H1 (cell line): ENCODE results near the gene CAPN11. TPM values are rescaled to one million over a fixed set of nuclear protein-coding genes. Genes with fewer than 3 reads are reported as not detected.

Source experiments
- CTCF ChIA-PET: fragments of 300-600 bp; sonication (Branson Sonifier 250); formaldehyde crosslinking; loops from one replicate; lab custom pipeline; 2021; ENCODE audit not compliant: partially characterized antibody; lab: Charles Lee
- POLR2A ChIA-PET: fragments of 300-600 bp; sonication (Branson Sonifier 250); formaldehyde crosslinking; loops from one replicate; lab custom pipeline; 2021; ENCODE audit warnings: inconsistent platforms; ENCODE audit not compliant: partially characterized antibody; lab: Charles Lee
- DNase-seq, 2 experiments: peaks; one replicate each; pipeline versions ENCODE4 v3.0.0 to v3.0.0-alpha.2; 2010 to 2022; ENCODE audit warnings: low spot score in 2 of 2, low read depth in 1 of 2, mixed read lengths in 1 of 2
- FAIRE-seq: peaks from 2 replicates; lab custom pipeline; 2011; peaks lifted over from hg19 to GRCh38; lab: Jason Lieb, UNC
- H2AFZ ChIP-seq: 2 replicates; pipeline ENCODE4 v1.8.1; 2012; ENCODE audit warnings: low read length, inconsistent platforms
- H2AK5ac ChIP-seq: 2 replicates; pipeline ENCODE4 v1.6.1; 2013; ENCODE audit warnings: low read depth, low read length
- H2BK120ac ChIP-seq: replicated peaks from 2 replicates; pipeline ENCODE3; 2013; ENCODE audit warnings: low read depth, low read length, inconsistent platforms
- H2BK12ac ChIP-seq: 2 replicates; pipeline ENCODE4 v1.6.1; 2013; ENCODE audit warnings: low read depth, low read length
- H2BK15ac ChIP-seq: 2 replicates; pipeline ENCODE4 v1.6.1; 2013; ENCODE audit warnings: low read length
- H2BK20ac ChIP-seq: 2 replicates; pipeline ENCODE4 v1.6.1; 2013; ENCODE audit warnings: low read length
- H2BK5ac ChIP-seq: 2 replicates; pipeline ENCODE4 v1.6.1; 2013; ENCODE audit warnings: low read depth, low read length
- H3K14ac ChIP-seq: 2 replicates; pipeline ENCODE4 v1.6.1; 2013; ENCODE audit warnings: inconsistent platforms; ENCODE audit not compliant: insufficient read length
- H3K18ac ChIP-seq: 2 replicates; pipeline ENCODE4 v1.6.1; 2013; ENCODE audit warnings: low read length; ENCODE audit errors: extremely low read depth
- H3K23ac ChIP-seq: 2 replicates; pipeline ENCODE4 v1.6.1; 2013; ENCODE audit warnings: inconsistent platforms; ENCODE audit not compliant: insufficient read length
- H3K23me2 ChIP-seq: 2 replicates; pipeline ENCODE4 v1.6.1; 2013; ENCODE audit warnings: low read depth, low read length
- H3K27ac ChIP-seq: 2 replicates; pipeline ENCODE4 v1.6.1; 2011; ENCODE audit warnings: low read depth, low read length, inconsistent platforms
- H3K27me3 ChIP-seq, 4 experiments: replicated peaks in 1 of 4; 1 replicate in 1 of 4; 2 replicates in 3 of 4; pipeline versions ENCODE4 v1.6.1 to v1.8.1; 2011 to 2013; ENCODE audit warnings: low read length in 3 of 4, mild to moderate bottlenecking in 3 of 4, inconsistent platforms in 2 of 4, mixed read lengths in 2 of 4, moderate library complexity in 1 of 4; ENCODE audit not compliant: control insufficient read depth in 3 of 4, insufficient read depth in 3 of 4; ENCODE audit errors: extremely low read depth in 1 of 4
- H3K36me3 ChIP-seq, 4 experiments: 2 replicates each; pipeline versions ENCODE4 v1.6.1 to v1.8.1; 2011 to 2013; ENCODE audit warnings: mild to moderate bottlenecking in 4 of 4, low read length in 3 of 4, moderate library complexity in 2 of 4, control low read depth in 1 of 4, inconsistent platforms in 1 of 4; ENCODE audit not compliant: insufficient read depth in 4 of 4, control insufficient read depth in 2 of 4
- H3K4ac ChIP-seq: replicated peaks from 2 replicates; pipeline ENCODE3; 2013; ENCODE audit warnings: low read length, low read depth, mixed read lengths, inconsistent platforms; ENCODE audit not compliant: insufficient read length
- H3K4me1 ChIP-seq, 4 experiments: replicated peaks in 1 of 4; 1 replicate in 1 of 4; 2 replicates in 3 of 4; pipeline versions ENCODE4 v1.6.1 to v1.8.1; 2011 to 2013; ENCODE audit warnings: low read length in 3 of 4, inconsistent platforms in 2 of 4, mixed read lengths in 1 of 4; ENCODE audit not compliant: insufficient read depth in 4 of 4, control insufficient read depth in 3 of 4
- H3K4me2 ChIP-seq, 2 experiments: 2 replicates each; pipeline versions ENCODE4 v1.6.1 to v1.8.1; 2011 to 2013; ENCODE audit warnings: low read depth in 2 of 2, low read length in 2 of 2, control low read depth in 1 of 2, inconsistent platforms in 1 of 2, mild to moderate bottlenecking in 1 of 2; ENCODE audit not compliant: insufficient read depth in 1 of 2
- H3K4me3 ChIP-seq, 4 experiments: fragments of 200-600, 300-600 bp in 1 of 4; sonication (generic), shearing (Covaris generic), sonication (Bioruptor Twin) in 1 of 4; 2 replicates each; pipeline versions ENCODE4 v1.5.1 to v1.8.1; 2011 to 2016; ENCODE audit warnings: low read length in 4 of 4, low read depth in 3 of 4, control low read depth in 2 of 4, inconsistent platforms in 2 of 4, mild to moderate bottlenecking in 2 of 4, mixed read lengths in 1 of 4, moderate library complexity in 1 of 4; ENCODE audit not compliant: insufficient read depth in 2 of 4; ENCODE audit errors: extremely low read depth in 1 of 4
- H3K56ac ChIP-seq: replicated peaks from 2 replicates; pipeline ENCODE3; 2013; ENCODE audit warnings: low read depth, mild to moderate bottlenecking, mixed read lengths, low read length, inconsistent platforms; ENCODE audit not compliant: insufficient read length
- H3K79me1 ChIP-seq: 2 replicates; pipeline ENCODE4 v1.6.1; 2013; ENCODE audit warnings: low read depth, low read length, control low read depth
- H3K79me2 ChIP-seq, 2 experiments: 2 replicates each; pipeline versions ENCODE4 v1.6.1 to v1.8.1; 2012 to 2013; ENCODE audit warnings: low read length in 2 of 2, mild to moderate bottlenecking in 2 of 2, inconsistent platforms in 1 of 2; ENCODE audit not compliant: insufficient read depth in 2 of 2, control insufficient read depth in 1 of 2
- H3K9ac ChIP-seq, 4 experiments: replicated peaks in 1 of 4; 1 replicate in 1 of 4; 2 replicates in 3 of 4; pipeline versions ENCODE4 v1.6.1 to v1.8.1; 2011 to 2013; ENCODE audit warnings: low read depth in 3 of 4, low read length in 3 of 4, control low read depth in 2 of 4, mild to moderate bottlenecking in 2 of 4, moderate library complexity in 2 of 4, inconsistent platforms in 1 of 4; ENCODE audit errors: extremely low read depth in 1 of 4
- H3K9me3 ChIP-seq, 2 experiments: 2 replicates each; pipeline versions ENCODE4 v1.6.1 to v1.8.1; 2012 to 2013; ENCODE audit warnings: mild to moderate bottlenecking in 2 of 2, moderate library complexity in 2 of 2, control low read depth in 1 of 2, inconsistent platforms in 1 of 2, low read depth in 1 of 2, low read length in 1 of 2, mixed read lengths in 1 of 2; ENCODE audit not compliant: insufficient read depth in 2 of 2
- H4K20me1 ChIP-seq, 2 experiments: replicated peaks in 1 of 2; 2 replicates each; pipeline versions ENCODE3 to v1.8.1; 2011 to 2013; ENCODE audit warnings: inconsistent platforms in 2 of 2, low read length in 2 of 2, mild to moderate bottlenecking in 1 of 2; ENCODE audit not compliant: insufficient read depth in 2 of 2, control insufficient read depth in 1 of 2
- H4K5ac ChIP-seq: 2 replicates; pipeline ENCODE4 v1.6.1; 2013; ENCODE audit warnings: low read length, low read depth, mixed read lengths, inconsistent platforms; ENCODE audit not compliant: insufficient read length
- H4K8ac ChIP-seq: 2 replicates; pipeline ENCODE4 v1.8.0; 2013; ENCODE audit warnings: mild to moderate bottlenecking, moderate library complexity, low read length, inconsistent platforms; ENCODE audit not compliant: insufficient read depth; ENCODE audit errors: extremely low read depth
- H4K91ac ChIP-seq: replicated peaks from 2 replicates; pipeline ENCODE3; 2013; ENCODE audit warnings: low read length, mixed read lengths, inconsistent platforms; ENCODE audit not compliant: insufficient read length
- BRCA1 ChIP-seq: IDR thresholded peaks from 2 replicates; pipeline ENCODE4 v1.6.1; 2012; ENCODE audit warnings: low read depth, low read length, improper control_type of control experiment
- CBX5 ChIP-seq: fragments of 300-800, 300-1000 bp; sonication (generic); IDR thresholded peaks from 2 replicates; pipeline ENCODE4 v1.7.1; 2016; ENCODE audit warnings: antibody characterized with exemption, low read length, low read depth
- CHD1 ChIP-seq: IDR thresholded peaks from 2 replicates; pipeline ENCODE4 v1.6.1; 2012; ENCODE audit warnings: low read depth, low read length, improper control_type of control experiment
- GABPA ChIP-seq: IDR thresholded peaks from 2 replicates; pipeline ENCODE4 v1.6.1; 2011; ENCODE audit warnings: mild to moderate bottlenecking, low read length, moderate library complexity, borderline replicate concordance; ENCODE audit not compliant: insufficient read depth
- MAFK ChIP-seq: IDR thresholded peaks from 2 replicates; pipeline ENCODE4 v1.6.1; 2012; ENCODE audit warnings: low read depth, mild to moderate bottlenecking, improper control_type of control experiment, low read length
- NANOG ChIP-seq: IDR thresholded peaks from 2 replicates; pipeline ENCODE4 v1.6.1; 2011; ENCODE audit warnings: low read length, low read depth, mild to moderate bottlenecking, inconsistent platforms; ENCODE audit not compliant: insufficient read depth, poor library complexity, severe bottlenecking
- RFX5 ChIP-seq: IDR thresholded peaks from 2 replicates; pipeline ENCODE4 v1.6.1; 2011; ENCODE audit warnings: low read depth, low read length, improper control_type of control experiment, borderline replicate concordance
- SIN3A ChIP-seq, 2 experiments: IDR thresholded peaks in 1 of 2; conservative IDR thresholded peaks in 1 of 2; 2 replicates each; pipeline ENCODE4 v1.6.1; 2011 to 2012; ENCODE audit warnings: low read length in 2 of 2, improper control_type of control experiment in 1 of 2, low read depth in 1 of 2, mild to moderate bottlenecking in 1 of 2
- SIX5 ChIP-seq: IDR thresholded peaks from 2 replicates; pipeline ENCODE4 v1.6.1; 2011; ENCODE audit warnings: mild to moderate bottlenecking, low read depth, low read length
- SP2 ChIP-seq: IDR thresholded peaks from 2 replicates; pipeline ENCODE4 v1.6.1; 2012; ENCODE audit warnings: mild to moderate bottlenecking, low read length, inconsistent platforms
- TAF1 ChIP-seq: IDR thresholded peaks from 2 replicates; pipeline ENCODE4 v1.6.1; 2011; ENCODE audit warnings: mild to moderate bottlenecking, low read depth, low read length
- TCF12 ChIP-seq: IDR thresholded peaks from 2 replicates; pipeline ENCODE4 v1.6.1; 2011; ENCODE audit warnings: low read depth, mild to moderate bottlenecking, low read length
- WGBS, 2 experiments: shearing (Covaris generic) in 1 of 2; methylation state at CpG; one replicate each; pipeline versions ENCODE4 v1.1.6 to v1.1.7; 2013 to 2015; ENCODE audit warnings: low lambda C conversion rate in 2 of 2, mixed read lengths in 2 of 2, inconsistent platforms in 1 of 2, low coverage in 1 of 2, missing lambda C conversion rate in 1 of 2; ENCODE audit not compliant: insufficient replicate concordance in 2 of 2, insufficient coverage in 1 of 2, insufficient read length in 1 of 2; ENCODE audit errors: extremely low coverage in 1 of 2, missing lambda C conversion rate in 1 of 2; 5-methylcytosine and 5-hydroxymethylcytosine counted together
- polyA plus RNA-seq, 7 experiments: library from polyadenylated mRNA; depleted of rRNA in 3 of 7; stranded (reverse) in 5 of 7; unstranded in 2 of 7; fragments of >200 nt in 5 of 7; fragments of 200-250 nt in 2 of 7; gene quantifications; 1 replicate in 5 of 7; 2 replicates in 1 of 7; 4 replicates in 1 of 7; pipeline versions ENCODE4 v1.2.1 to v1.2.3, GENCODE V29; 2011 to 2013; ENCODE audit warnings: missing spikeins in 2 of 7, mixed read lengths in 2 of 7
- total RNA-seq: library from RNA; stranded (reverse); fragmentation: NEBNext Ultra II Directional; extraction: Animal tissue kit (Norgen Biotek cat#: 25700); gene quantifications from 2 replicates; pipeline ENCODE4 v1.2.1, GENCODE V29; 2021
- TF ChIP-seq, protein P1 (sequence below): IDR thresholded peaks from 2 replicates; pipeline ENCODE4 v1.6.1; 2012; ENCODE audit warnings: inconsistent platforms

CAPN11 gene
- total and polyA plus RNA-seq, 2 of the 8 experiments (the other 6 are each of a cell fraction or from before 2014, with no cell fraction given): 0.95 to 0.97 TPM

DNA sequence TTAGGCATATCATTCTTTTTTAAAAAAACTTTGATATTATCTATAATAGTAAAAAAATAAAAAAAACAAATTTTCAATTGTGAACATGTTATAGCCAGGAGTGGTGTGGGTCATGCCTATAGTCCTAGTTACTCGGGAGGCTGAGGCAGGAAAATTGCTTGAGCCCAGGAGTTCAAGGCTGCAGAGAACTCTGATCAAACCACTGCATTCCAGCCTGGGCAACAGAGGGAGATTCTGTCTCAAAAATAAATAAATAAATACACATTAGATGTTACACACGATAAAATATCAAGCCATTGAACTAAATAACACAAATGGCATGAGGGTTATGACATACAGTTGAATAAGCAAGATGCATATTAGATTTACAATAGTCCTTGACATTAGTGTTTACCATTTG lies 30.2 kb downstream of the CAPN11 start:
- Histone ChIP-seq H3K4me3 (no peak overlapping the region), H3K27ac (no peak overlapping the region), H3K9ac (no peak overlapping the region), H3K56ac (no peak overlapping the region), H2BK15ac (no peak overlapping the region), H2BK120ac (no peak overlapping the region), H3K14ac (no peak overlapping the region), H2AK5ac (no peak overlapping the region), H4K20me1 (no peaks in the 10 kb centered on the region), H3K79me2 (no peaks in the 10 kb centered on the region), H3K27me3 (no peaks in the 10 kb centered on the region; a peak in 1 of 7 replicates), H3K4me2 (no peak overlapping the region), H2BK20ac (no peak overlapping the region), H3K9me3 (no peaks in the 10 kb centered on the region), H3K18ac (no peak overlapping the region), H2BK5ac (no peak overlapping the region), H3K4ac (no peak overlapping the region), H3K79me1 (no peaks in the 10 kb centered on the region), H3K4me1 (peaks cover 4 to 15% (median 6%) of the 10 kb centered on the region in 4 experiments), H3K23me2 (peaks cover 3% of the 10 kb centered on the region; the same call in 1 of the 2 replicates), H4K8ac (no peak overlapping the region)
- 87% methylated on average over 2 of the region's 2 CpGs; no CpG with 5 or more reads in 1 of the 2 experiments for WGBS, 2 experiments
- DNase-seq (no peak), FAIRE-seq (no peak)
- TF ChIP-seq SIX5 (no peak), NANOG (no peak), SP2 (no peak), SIN3A (conservative IDR thresholded peaks at IDR 0.05 in 1 of 2, IDR thresholded peaks at IDR 0.05 in 1 of 2; ENCODE audit: low read depth in 1 of 2, low read length in 2 of 2) (no peak), GABPA (no peak), BRCA1 (no peak), MAFK (no peak), TCF12 (no peak), CHD1 (no peak), RFX5 (no peak), TAF1 (no peak), CBX5 (no peak)
- TF ChIP-seq, protein P1, sequence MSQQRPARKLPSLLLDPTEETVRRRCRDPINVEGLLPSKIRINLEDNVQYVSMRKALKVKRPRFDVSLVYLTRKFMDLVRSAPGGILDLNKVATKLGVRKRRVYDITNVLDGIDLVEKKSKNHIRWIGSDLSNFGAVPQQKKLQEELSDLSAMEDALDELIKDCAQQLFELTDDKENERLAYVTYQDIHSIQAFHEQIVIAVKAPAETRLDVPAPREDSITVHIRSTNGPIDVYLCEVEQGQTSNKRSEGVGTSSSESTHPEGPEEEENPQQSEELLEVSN: no peak
- TF ChIP-seq, all 59 proteins: peak for 0
- ChIA-PET CTCF (interaction anchor here (0.9 to 7.6 kb wide), 4 partner anchors 17 to 58 kb away, joined by 3 to 41 read pairs (median 4); partner anchors contain the start of gene HSP90AB1), POLR2A (interaction anchor here (1.0 to 1.7 kb wide), 7 partner anchors 9 to 66 kb away, joined by 3 to 7 read pairs (median 4); partner anchors contain the start of gene HSP90AB1)
- H3K23ac ChIP-seq: no peak overlapping the region
- H2BK12ac ChIP-seq: no peak overlapping the region
- no peaks in the 10 kb centered on the region for H3K36me3 ChIP-seq
- no peak overlapping the region for H4K91ac ChIP-seq
- no peak overlapping the region for H2AFZ ChIP-seq
- H4K5ac ChIP-seq: no peak overlapping the region
